GM12878 (cell line): Measurements from ENCODE around the gene SPRY2. TPM values are rescaled to one million over a fixed set of nuclear protein-coding genes. Genes with fewer than 3 reads are reported as not detected.

Experiments used
- ATAC-seq: fragments of 200-7000 bp; cut with Tn5 transposase; 3 replicates; pipeline ENCODE4 v1.9.1; 2020; ENCODE audit warnings: mild to moderate bottlenecking, moderate library complexity
- BruUV-seq: library from RNA; stranded (reverse); fragments of 400-500 nt; replicated peaks from 2 replicates; lab custom pipeline; 2021; lab: Mats Ljungman, UMichigan
- CTCF ChIA-PET: fragments of 300-600 bp; sonication (Branson Sonifier 250); formaldehyde crosslinking; extraction: SDS; loops from one replicate; lab custom pipeline; 2021; ENCODE audit warnings: inconsistent platforms; lab: Yijun Ruan, JAX
- POLR2A ChIA-PET: fragments of 350-600 bp; formaldehyde crosslinking; extraction: SDS; loops from one replicate; lab custom pipeline; 2021; ENCODE audit warnings: inconsistent platforms; lab: Charles Lee
- RAD21 ChIA-PET: fragments of 300-600 bp; sonication (Branson Sonifier 250); formaldehyde crosslinking; loops from one replicate; lab custom pipeline; 2023; ENCODE audit warnings: antibody characterized with exemption; ENCODE audit not compliant: unreplicated experiment; lab: Charles Lee
- SMC1A ChIA-PET: fragments of 300-600 bp; sonication (Branson Sonifier 250); formaldehyde crosslinking; loops from one replicate; lab custom pipeline; 2023; ENCODE audit not compliant: unreplicated experiment, uncharacterized antibody; lab: Charles Lee
- DNase-seq: peaks from one replicate; pipeline ENCODE4 v3.0.0-alpha.2; 2011; ENCODE audit warnings: low read depth, low spot score
- FAIRE-seq: peaks from 3 replicates; lab custom pipeline; 2011; peaks lifted over from hg19 to GRCh38; lab: Jason Lieb, UNC
- H2AFZ ChIP-seq: 2 replicates; pipeline ENCODE4 v1.6.0; 2011; ENCODE audit warnings: low read depth, low read length, control low read depth; ENCODE audit not compliant: control insufficient read depth
- H3K27ac ChIP-seq: 2 replicates; pipeline ENCODE4 v1.5.1; 2011; ENCODE audit warnings: control low read depth; ENCODE audit not compliant: control insufficient read depth, insufficient read depth
- H3K27me3 ChIP-seq, 2 experiments: replicated peaks in 1 of 2; 2 replicates each; pipeline versions ENCODE4 v1.6.0 to v1.6.1; 2011; ENCODE audit warnings: low read length in 1 of 2; ENCODE audit not compliant: control insufficient read depth in 2 of 2, insufficient read depth in 2 of 2
- H3K36me3 ChIP-seq, 2 experiments: 2 replicates each; pipeline ENCODE4 v1.5.1; 2011; ENCODE audit warnings: low read length in 1 of 2; ENCODE audit not compliant: control insufficient read depth in 2 of 2, insufficient read depth in 2 of 2
- H3K4me1 ChIP-seq: 2 replicates; pipeline ENCODE4 v1.6.1; 2011; ENCODE audit warnings: mild to moderate bottlenecking, low read length, moderate library complexity, mixed read lengths; ENCODE audit not compliant: control insufficient read depth, insufficient read depth
- H3K4me2 ChIP-seq: 2 replicates; pipeline ENCODE4 v1.6.0; 2011; ENCODE audit warnings: control low read depth; ENCODE audit not compliant: control insufficient read depth, insufficient read depth
- H3K4me3 ChIP-seq: fragments of 200-600 bp; sonication (generic); 2 replicates; pipeline ENCODE4 v1.5.1; 2016
- H3K79me2 ChIP-seq: 2 replicates; pipeline ENCODE4 v1.6.0; 2011; ENCODE audit warnings: low read length; ENCODE audit not compliant: control insufficient read depth, insufficient read depth
- H3K9ac ChIP-seq: 2 replicates; pipeline ENCODE4 v1.8.0; 2011; ENCODE audit warnings: low read length, control low read depth, mixed read lengths; ENCODE audit not compliant: control insufficient read depth, insufficient read depth
- H3K9me3 ChIP-seq: replicated peaks from 3 replicates; pipeline ENCODE4 v1.5.1; 2011; ENCODE audit warnings: mild to moderate bottlenecking, low read length; ENCODE audit not compliant: control insufficient read depth, insufficient read depth
- H4K20me1 ChIP-seq: 2 replicates; pipeline ENCODE4 v1.6.0; 2011; ENCODE audit not compliant: control insufficient read depth, insufficient read depth
- CREB1 ChIP-seq: IDR thresholded peaks from 2 replicates; pipeline ENCODE4 v1.6.1; 2012; ENCODE audit warnings: low read depth, mild to moderate bottlenecking, inconsistent platforms
- EGR1 ChIP-seq, 2 experiments: IDR thresholded peaks; 1 replicate in 1 of 2; 2 replicates in 1 of 2; pipeline ENCODE4 v1.6.1; 2011 to 2012; ENCODE audit warnings: low read depth in 2 of 2, low read length in 2 of 2, borderline replicate concordance in 1 of 2, mild to moderate bottlenecking in 1 of 2, moderate library complexity in 1 of 2
- ESRRA ChIP-seq: IDR thresholded peaks from 2 replicates; pipeline ENCODE4 v1.6.1; 2012; ENCODE audit warnings: mild to moderate bottlenecking, low read length, improper control_type of control experiment
- JUND ChIP-seq: IDR thresholded peaks from 2 replicates; pipeline ENCODE4 v1.6.1; 2012; ENCODE audit warnings: low read depth, mild to moderate bottlenecking, low read length, improper control_type of control experiment, moderate library complexity
- MEF2A ChIP-seq: IDR thresholded peaks from 2 replicates; pipeline ENCODE4 v1.6.1; 2011; ENCODE audit warnings: low read depth, mild to moderate bottlenecking, low read length, moderate library complexity; ENCODE audit not compliant: insufficient read depth
- NFYA ChIP-seq: IDR thresholded peaks from 2 replicates; pipeline ENCODE4 v1.6.1; 2011; ENCODE audit warnings: low read depth, mild to moderate bottlenecking, low read length, improper control_type of control experiment, borderline replicate concordance
- NR2C2 ChIP-seq: IDR thresholded peaks from 2 replicates; pipeline ENCODE4 v1.6.1; 2011; ENCODE audit warnings: borderline replicate concordance, low read depth; ENCODE audit not compliant: control insufficient read depth, insufficient read length
- NRF1 ChIP-seq: conservative IDR thresholded peaks from 2 replicates; pipeline ENCODE4 v1.6.1; 2011; ENCODE audit warnings: mild to moderate bottlenecking, low read depth, low read length, improper control_type of control experiment
- RAD51 ChIP-seq: fragments of 450-650 bp; IDR thresholded peaks from 2 replicates; pipeline ENCODE4 v1.6.1; 2016; ENCODE audit warnings: moderate library complexity, mild to moderate bottlenecking, inconsistent platforms
- RB1 ChIP-seq: fragments of 450-650 bp; formaldehyde crosslinking; IDR thresholded peaks from 2 replicates; pipeline ENCODE4 v1.6.1; 2017; ENCODE audit warnings: mild to moderate bottlenecking, borderline replicate concordance
- RFX5 ChIP-seq: IDR thresholded peaks from 2 replicates; pipeline ENCODE4 v1.6.1; 2011; ENCODE audit warnings: low read depth, low read length, improper control_type of control experiment
- TCF3 ChIP-seq: IDR thresholded peaks from 2 replicates; pipeline ENCODE4 v1.6.1; 2012; ENCODE audit warnings: low read depth, mild to moderate bottlenecking, low read length, borderline replicate concordance; ENCODE audit not compliant: insufficient read depth
- WRNIP1 ChIP-seq: IDR thresholded peaks from 2 replicates; pipeline ENCODE4 v1.6.1; 2011; ENCODE audit warnings: low read depth, low read length, improper control_type of control experiment, borderline replicate concordance
- ZNF217 ChIP-seq: fragments of 450-650 bp; IDR thresholded peaks from 2 replicates; pipeline ENCODE4 v1.6.1; 2017; ENCODE audit warnings: antibody characterized with exemption, mild to moderate bottlenecking
- ZNF274 ChIP-seq: IDR thresholded peaks from one replicate; pipeline ENCODE4 v1.8.0; 2011; ENCODE audit not compliant: insufficient read length, insufficient read depth
- ZNF622 ChIP-seq: fragments of 450-650 bp; IDR thresholded peaks from 2 replicates; pipeline ENCODE4 v1.6.1; 2017; ENCODE audit warnings: mild to moderate bottlenecking, inconsistent platforms
- WGBS: methylation state at CpG from one replicate; pipeline ENCODE4 v1.1.6; 2016; ENCODE audit warnings: low lambda C conversion rate; ENCODE audit not compliant: insufficient replicate concordance, insufficient coverage; ENCODE audit errors: missing lambda C conversion rate; 5-methylcytosine and 5-hydroxymethylcytosine counted together
- in situ Hi-C: fragments of 300-500 bp; cut with MboI; formaldehyde crosslinking; loops from 9 replicates; pipeline ENCODE4 v1.14.3; 2018; ENCODE audit warnings: mixed read lengths
- intact Hi-C: fragments of 100-400 bp; cut with micrococcal nuclease; formaldehyde crosslinking; loops from one replicate; pipeline ENCODE4 v1.14.2; 2022; ENCODE audit not compliant: unreplicated experiment
- polyA plus RNA-seq, 11 experiments: library from polyadenylated mRNA; depleted of rRNA in 4 of 11; unstranded in 6 of 11; stranded (reverse) in 5 of 11; fragments of >200 nt; fragmentation: Nextera tagmentation in 4 of 11; fragmentation: Illumina TruSeq in 1 of 11; extraction: Ambion mirVana in 4 of 11; extraction: Trizol in 1 of 11; gene quantifications; 1 replicate in 1 of 11; 2 replicates in 10 of 11; pipeline versions ENCODE4 v1.2.1 to v1.2.3, GENCODE V29; 2011 to 2016; ENCODE audit warnings: inconsistent platforms in 2 of 11, missing spikeins in 2 of 11, low read depth in 1 of 11
- total RNA-seq, 4 experiments: library from RNA; depleted of rRNA in 3 of 4; stranded (reverse); fragments of >200 nt in 3 of 4; fragmentation: Illumina TruSeq in 1 of 4; extraction: Trizol in 1 of 4; gene quantifications; 2 replicates each; pipeline versions ENCODE4 v1.2.1 to v1.2.3, GENCODE V29; 2013 to 2021
- TF ChIP-seq, protein P1 (sequence below): fragments of 450-650 bp; IDR thresholded peaks from 2 replicates; pipeline ENCODE4 v1.6.1; 2018; ENCODE audit warnings: borderline replicate concordance, mild to moderate bottlenecking; ENCODE audit not compliant: partially characterized antibody
- TF ChIP-seq, protein P2 (sequence below), 3 experiments: IDR thresholded peaks in 2 of 3; conservative IDR thresholded peaks in 1 of 3; 2 replicates each; pipeline ENCODE4 v1.5.1; 2011; ENCODE audit warnings: low read depth in 3 of 3, low read length in 3 of 3, mild to moderate bottlenecking in 3 of 3, control low read depth in 2 of 3, moderate library complexity in 2 of 3, inconsistent platforms in 1 of 3, mixed read lengths in 1 of 3; ENCODE audit not compliant: control insufficient read depth in 2 of 3, insufficient read depth in 1 of 3; ENCODE audit errors: extremely low read depth in 1 of 3

Gene SPRY2
- total and polyA plus RNA-seq, 10 of the 15 experiments (the other 5 are each of a cell fraction or from before 2014, with no cell fraction given), result 1.8 to 82.1 (median 9.2) TPM

DNA sequence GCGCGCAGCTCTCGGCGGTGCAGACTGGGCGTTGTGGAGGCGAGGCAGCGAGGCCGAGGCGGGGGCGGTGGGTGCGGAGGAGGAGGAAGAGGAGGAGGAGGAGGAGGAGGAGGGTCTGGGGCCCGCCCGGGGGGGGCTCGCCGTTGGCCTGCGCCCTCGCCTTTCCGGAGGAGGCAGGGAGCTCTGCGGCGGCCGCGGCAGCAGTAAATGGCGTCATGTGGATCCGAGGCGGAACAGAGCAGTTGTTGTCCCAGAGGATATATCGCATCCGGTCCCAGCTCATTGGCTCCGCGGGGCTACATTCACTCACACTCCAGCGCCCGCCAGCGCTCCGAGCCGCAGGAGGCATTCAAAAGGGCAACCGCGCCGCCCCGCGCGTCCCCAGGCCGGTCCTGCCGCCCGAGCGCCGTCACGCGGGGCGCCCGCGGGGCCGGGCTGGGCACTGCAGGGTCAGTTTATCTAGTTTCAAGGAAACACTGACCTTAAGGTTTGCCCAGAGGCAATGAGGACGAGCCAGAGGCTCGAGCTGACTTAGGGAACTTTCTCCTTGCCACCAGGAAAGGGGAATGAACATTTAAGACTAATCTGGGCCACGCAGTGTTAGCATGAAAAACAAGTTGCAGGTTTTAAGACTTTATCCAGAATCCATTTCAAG is at the start of gene SPRY2 (continued):
- TF ChIP-seq, protein P1, sequence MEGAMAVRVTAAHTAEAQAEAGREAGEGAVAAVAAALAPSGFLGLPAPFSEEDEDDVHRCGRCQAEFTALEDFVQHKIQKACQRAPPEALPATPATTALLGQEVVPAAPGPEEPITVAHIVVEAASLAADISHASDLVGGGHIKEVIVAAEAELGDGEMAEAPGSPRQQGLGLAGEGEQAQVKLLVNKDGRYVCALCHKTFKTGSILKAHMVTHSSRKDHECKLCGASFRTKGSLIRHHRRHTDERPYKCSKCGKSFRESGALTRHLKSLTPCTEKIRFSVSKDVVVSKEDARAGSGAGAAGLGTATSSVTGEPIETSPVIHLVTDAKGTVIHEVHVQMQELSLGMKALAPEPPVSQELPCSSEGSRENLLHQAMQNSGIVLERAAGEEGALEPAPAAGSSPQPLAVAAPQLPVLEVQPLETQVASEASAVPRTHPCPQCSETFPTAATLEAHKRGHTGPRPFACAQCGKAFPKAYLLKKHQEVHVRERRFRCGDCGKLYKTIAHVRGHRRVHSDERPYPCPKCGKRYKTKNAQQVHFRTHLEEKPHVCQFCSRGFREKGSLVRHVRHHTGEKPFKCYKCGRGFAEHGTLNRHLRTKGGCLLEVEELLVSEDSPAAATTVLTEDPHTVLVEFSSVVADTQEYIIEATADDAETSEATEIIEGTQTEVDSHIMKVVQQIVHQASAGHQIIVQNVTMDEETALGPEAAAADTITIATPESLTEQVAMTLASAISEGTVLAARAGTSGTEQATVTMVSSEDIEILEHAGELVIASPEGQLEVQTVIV, result no peak
- no peak for TF ChIP-seq NFYA
- no peak for TF ChIP-seq ZNF274
- peak; percentile 40; the same call in 1 of the 2 replicates for TF ChIP-seq RFX5
- peak; percentile 84; the same call in 1 of the 2 replicates for TF ChIP-seq RB1
- TF ChIP-seq MEF2A, result no peak
- no peak for TF ChIP-seq WRNIP1
- no peak for TF ChIP-seq JUND

DNA sequence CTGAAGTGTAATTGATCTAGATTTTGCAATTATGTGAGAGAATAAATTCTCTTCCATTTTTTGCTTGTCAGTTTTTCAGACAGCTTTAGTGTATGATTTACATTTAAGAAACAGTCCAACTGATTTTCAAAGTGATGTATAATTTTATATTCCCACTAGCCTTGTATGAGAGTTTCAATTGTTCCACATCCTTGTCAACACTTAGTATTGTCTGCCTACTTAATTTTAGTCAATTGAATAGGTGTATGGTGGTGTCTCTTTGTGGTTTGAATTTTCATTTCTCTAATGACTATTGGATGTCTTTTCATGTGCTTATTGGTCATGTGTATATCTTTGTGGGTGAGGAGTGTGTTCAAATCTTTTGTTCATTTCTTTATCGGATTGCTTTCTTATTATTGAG is 49.4 kb upstream of the SPRY2 start:
- Histone ChIP-seq H3K27me3 (no peaks in the 10 kb centered on the region), H3K4me3 (no peak overlapping the region), H3K4me1 (no peaks in the 10 kb centered on the region), H3K9ac (no peak overlapping the region), H3K9me3 (no peaks in the 10 kb centered on the region), H4K20me1 (no peaks in the 10 kb centered on the region), H3K27ac (no peak overlapping the region), H2AFZ (no peak overlapping the region), H3K79me2 (no peaks in the 10 kb centered on the region), H3K4me2 (no peak overlapping the region), H3K36me3 (no peaks in the 10 kb centered on the region)
- ATAC-seq (no peak), DNase-seq (no peak), FAIRE-seq (no peak)
- ChIA-PET CTCF (interaction anchor here (0.6 to 0.9 kb wide), 3 partner anchors 26 to 47 kb away, joined by 3 read pairs; no protein-coding TSS in a partner anchor), SMC1A (interaction anchor here (0.8 to 2.8 kb wide), 5 partner anchors 11 to 48 kb away, joined by 3 to 11 read pairs (median 4); no protein-coding TSS in a partner anchor), POLR2A (interaction anchor here (0.6 kb wide), 1 partner anchor 24 kb away, joined by 3 read pairs; no protein-coding TSS in a partner anchor), RAD21 (no interaction called here)
- no TSS peak for BruUV-seq
- WGBS, result 83% methylated on average over 1 of the region's 1 CpG
- intact Hi-C loops (no loop called here), in situ Hi-C loops (no loop called here)
- TF ChIP-seq NR2C2 (no peak), ZNF217 (no peak), ZNF622 (no peak), EGR1 (IDR thresholded peaks at IDR 0.05; ENCODE audit: borderline replicate concordance in 1 of 2, low read depth in 2 of 2, low read length in 2 of 2) (no peak), TCF3 (no peak), RAD51 (no peak), NRF1 (no peak), CREB1 (no peak), ESRRA (no peak), ZNF274 (no peak)
- TF ChIP-seq, protein P2, sequence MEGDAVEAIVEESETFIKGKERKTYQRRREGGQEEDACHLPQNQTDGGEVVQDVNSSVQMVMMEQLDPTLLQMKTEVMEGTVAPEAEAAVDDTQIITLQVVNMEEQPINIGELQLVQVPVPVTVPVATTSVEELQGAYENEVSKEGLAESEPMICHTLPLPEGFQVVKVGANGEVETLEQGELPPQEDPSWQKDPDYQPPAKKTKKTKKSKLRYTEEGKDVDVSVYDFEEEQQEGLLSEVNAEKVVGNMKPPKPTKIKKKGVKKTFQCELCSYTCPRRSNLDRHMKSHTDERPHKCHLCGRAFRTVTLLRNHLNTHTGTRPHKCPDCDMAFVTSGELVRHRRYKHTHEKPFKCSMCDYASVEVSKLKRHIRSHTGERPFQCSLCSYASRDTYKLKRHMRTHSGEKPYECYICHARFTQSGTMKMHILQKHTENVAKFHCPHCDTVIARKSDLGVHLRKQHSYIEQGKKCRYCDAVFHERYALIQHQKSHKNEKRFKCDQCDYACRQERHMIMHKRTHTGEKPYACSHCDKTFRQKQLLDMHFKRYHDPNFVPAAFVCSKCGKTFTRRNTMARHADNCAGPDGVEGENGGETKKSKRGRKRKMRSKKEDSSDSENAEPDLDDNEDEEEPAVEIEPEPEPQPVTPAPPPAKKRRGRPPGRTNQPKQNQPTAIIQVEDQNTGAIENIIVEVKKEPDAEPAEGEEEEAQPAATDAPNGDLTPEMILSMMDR (IDR thresholded peaks at IDR 0.05 in 2 of 3, conservative IDR thresholded peaks at IDR 0.05 in 1 of 3; ENCODE audit: control insufficient read depth in 2 of 3, extremely low read depth in 1 of 3, insufficient read depth in 1 of 3, low read depth in 3 of 3, low read length in 3 of 3), result no peak
